Measurements from ENCODE around the gene FAM209A. TPM values are rescaled to one million over a fixed set of nuclear protein-coding genes. Genes with fewer than 3 reads are reported as not detected.

The FAM209A gene
- total and polyA plus RNA-seq, 7 donors = 0.45 to 1.4 TPM; not detected in 5

DNA sequence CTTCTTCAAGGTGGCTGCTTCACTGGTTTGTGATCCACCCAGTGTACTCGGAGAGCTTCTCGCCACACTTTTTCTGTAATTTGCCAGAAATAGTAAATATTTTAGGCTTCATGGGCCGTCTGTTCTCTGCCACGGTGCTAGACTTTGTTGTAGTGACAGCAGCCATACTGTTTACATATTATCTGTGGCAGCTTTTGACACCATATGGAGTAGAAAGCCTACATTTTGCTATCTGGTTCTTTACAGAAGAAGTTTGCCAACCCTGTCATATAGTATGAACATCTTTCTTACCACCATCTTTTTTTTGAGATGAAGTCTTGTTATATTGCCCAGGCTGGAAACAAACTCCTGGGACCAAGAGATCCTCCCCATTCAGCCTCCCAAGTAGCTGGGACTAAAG is 41.0 kb downstream of the FAM209A start:
- intact Hi-C loops (cut with DNase I) = no loop called here
- Histone ChIP-seq H3K27me3 (no peaks in the 10 kb centered on the region), H3K36me3 (no peaks in the 10 kb centered on the region), H3K4me3 (no peak overlapping the region), H3K9me3 (no peaks in the 10 kb centered on the region), H3K27ac (no peak overlapping the region), H3K4me1 (no peaks in the 10 kb centered on the region)
- TF ChIP-seq EP300 (IDR thresholded peaks at IDR 0.05) (no peak), POLR2A (IDR thresholded peaks at IDR 0.05) (no peak), POLR2AphosphoS5 (IDR thresholded peaks at IDR 0.05) (no peak)
- TF ChIP-seq, protein P1, sequence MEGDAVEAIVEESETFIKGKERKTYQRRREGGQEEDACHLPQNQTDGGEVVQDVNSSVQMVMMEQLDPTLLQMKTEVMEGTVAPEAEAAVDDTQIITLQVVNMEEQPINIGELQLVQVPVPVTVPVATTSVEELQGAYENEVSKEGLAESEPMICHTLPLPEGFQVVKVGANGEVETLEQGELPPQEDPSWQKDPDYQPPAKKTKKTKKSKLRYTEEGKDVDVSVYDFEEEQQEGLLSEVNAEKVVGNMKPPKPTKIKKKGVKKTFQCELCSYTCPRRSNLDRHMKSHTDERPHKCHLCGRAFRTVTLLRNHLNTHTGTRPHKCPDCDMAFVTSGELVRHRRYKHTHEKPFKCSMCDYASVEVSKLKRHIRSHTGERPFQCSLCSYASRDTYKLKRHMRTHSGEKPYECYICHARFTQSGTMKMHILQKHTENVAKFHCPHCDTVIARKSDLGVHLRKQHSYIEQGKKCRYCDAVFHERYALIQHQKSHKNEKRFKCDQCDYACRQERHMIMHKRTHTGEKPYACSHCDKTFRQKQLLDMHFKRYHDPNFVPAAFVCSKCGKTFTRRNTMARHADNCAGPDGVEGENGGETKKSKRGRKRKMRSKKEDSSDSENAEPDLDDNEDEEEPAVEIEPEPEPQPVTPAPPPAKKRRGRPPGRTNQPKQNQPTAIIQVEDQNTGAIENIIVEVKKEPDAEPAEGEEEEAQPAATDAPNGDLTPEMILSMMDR (IDR thresholded peaks at IDR 0.05) = no peak
- DNase-seq = no peak
- WGBS, 2 donors = 78 to 82% methylated on average over 4 of the region's 4 CpGs

DNA sequence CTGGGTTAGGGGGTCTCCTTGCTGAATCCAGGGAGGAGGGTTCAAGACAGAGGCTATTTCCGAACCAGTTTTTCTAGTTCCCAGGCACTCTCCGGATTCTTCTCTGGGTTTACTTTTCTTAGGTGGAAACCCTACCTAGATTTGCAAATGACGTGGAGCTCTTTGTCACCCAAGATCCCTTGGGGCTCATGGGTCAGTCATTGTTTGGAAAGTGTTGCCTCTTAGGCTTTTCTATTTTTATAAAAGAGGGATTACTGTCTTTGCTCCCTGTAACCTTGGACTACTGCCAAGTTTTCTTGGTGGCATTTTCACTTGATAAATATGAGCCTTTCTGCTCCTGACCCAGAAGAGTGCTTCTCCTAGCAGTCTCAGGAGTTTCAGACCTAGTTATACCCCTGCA is 42.1 kb downstream of the FAM209A start:
- 31 to 64% methylated on average over 3 of the region's 3 CpGs for WGBS, 2 donors
- Histone ChIP-seq H3K27ac (no peak overlapping the region), H3K36me3 (no peaks in the 10 kb centered on the region), H3K9me3 (no peaks in the 10 kb centered on the region), H3K4me3 (no peak overlapping the region), H3K27me3 (no peaks in the 10 kb centered on the region), H3K4me1 (no peaks in the 10 kb centered on the region)
- no peak for DNase-seq
- TF ChIP-seq, protein P1 (IDR thresholded peaks at IDR 0.05) = no peak
- intact Hi-C loops (cut with DNase I) = no loop called here

DNA sequence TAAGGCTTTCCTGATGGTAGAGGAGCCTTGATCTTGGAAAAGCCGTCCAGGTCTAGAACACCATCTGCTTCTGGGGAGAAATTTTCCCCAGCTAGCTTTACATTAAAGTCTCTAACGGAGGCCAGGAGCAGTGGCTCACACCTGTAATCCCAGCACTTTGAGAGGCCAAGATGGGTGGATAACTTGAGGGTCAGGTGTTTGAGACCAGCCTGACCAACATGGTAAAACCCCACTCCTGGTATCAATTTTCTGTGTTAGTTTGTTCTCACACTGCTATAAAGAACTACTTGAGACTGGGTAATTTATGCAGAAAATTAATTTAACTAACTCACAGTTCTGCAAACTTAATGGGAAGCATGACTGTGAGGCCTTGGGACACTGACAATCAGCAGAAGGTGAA is 46.3 kb downstream of the FAM209A start:
- intact Hi-C loops (cut with DNase I) = no loop called here
- 0% methylated on average over 2 of the region's 2 CpGs for whole genome bisulfite sequencing, 2 donors

DNA sequence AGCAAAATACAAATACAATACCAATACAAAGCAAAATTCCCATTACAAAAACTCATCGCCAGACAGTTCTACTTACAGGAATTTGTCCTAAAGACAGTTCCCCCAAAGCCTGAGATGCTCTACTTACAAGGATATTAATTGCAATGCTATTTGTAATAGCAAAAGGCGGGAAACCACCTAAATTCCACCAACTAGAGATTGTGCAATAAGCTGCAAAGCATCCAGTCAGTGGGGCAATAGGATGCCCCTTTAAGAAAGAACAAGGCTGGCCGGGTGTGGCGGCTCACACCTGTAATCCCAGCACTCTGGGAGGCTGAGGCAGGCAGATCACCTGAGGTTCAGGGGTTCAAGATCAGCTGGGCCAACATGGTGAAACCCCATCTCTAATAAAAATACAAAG is 47.6 kb downstream of the FAM209A start:
- TF ChIP-seq EP300 (IDR thresholded peaks at IDR 0.05) (no peak), POLR2AphosphoS5 (IDR thresholded peaks at IDR 0.05) (no peak), POLR2A (IDR thresholded peaks at IDR 0.05) (no peak)
- TF ChIP-seq, protein P1 (IDR thresholded peaks at IDR 0.05) = no peak
- no peaks in the 10 kb centered on the region for H3K9me3 ChIP-seq
- no peak for DNase-seq
- H3K27me3 ChIP-seq = no peaks in the 10 kb centered on the region
- H3K27ac ChIP-seq = no peak overlapping the region
- no peaks in the 10 kb centered on the region for H3K36me3 ChIP-seq
- intact Hi-C loops (cut with DNase I) = no loop called here
- H3K4me3 ChIP-seq = no peak overlapping the region
- 83 to 87% methylated on average over 4 of the region's 4 CpGs for WGBS, 2 donors
- H3K4me1 ChIP-seq = no peaks in the 10 kb centered on the region

More for the DNA sequence above, 46.3 kb downstream of the FAM209A start:
- Histone ChIP-seq H3K4me3 (no peak overlapping the region), H3K36me3 (no peaks in the 10 kb centered on the region), H3K4me1 (no peaks in the 10 kb centered on the region), H3K27me3 (no peaks in the 10 kb centered on the region), H3K9me3 (no peaks in the 10 kb centered on the region), H3K27ac (no peak overlapping the region)
- TF ChIP-seq POLR2AphosphoS5 (IDR thresholded peaks at IDR 0.05) (no peak), EP300 (IDR thresholded peaks at IDR 0.05) (no peak)
- TF ChIP-seq, protein P1 (IDR thresholded peaks at IDR 0.05) = no peak
- DNase-seq = no peak

DNA sequence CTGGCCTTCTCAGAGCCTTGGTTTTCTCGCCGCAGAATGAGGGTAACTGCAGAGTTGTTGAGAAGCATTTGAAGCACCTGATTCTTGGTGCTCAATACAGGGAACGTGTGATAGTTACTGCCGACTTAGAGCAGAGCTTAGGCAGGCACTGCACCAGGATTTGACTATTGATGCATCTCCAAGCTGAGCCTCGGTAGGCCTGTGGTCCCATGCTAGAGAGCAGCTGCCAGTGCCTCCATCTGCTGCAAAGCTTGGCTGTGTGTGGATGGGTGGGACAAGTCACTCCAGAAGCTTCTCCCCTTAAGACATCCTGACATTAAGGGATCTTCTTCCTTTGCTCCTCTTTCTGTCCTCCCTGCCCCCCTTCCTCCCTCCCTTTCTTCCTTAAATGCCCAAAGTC is 49.4 kb downstream of the FAM209A start:
- TF ChIP-seq POLR2AphosphoS5 (IDR thresholded peaks at IDR 0.05) (no peak), POLR2A (IDR thresholded peaks at IDR 0.05) (no peak), EP300 (IDR thresholded peaks at IDR 0.05) (no peak)
- TF ChIP-seq, protein P1 (IDR thresholded peaks at IDR 0.05) = no peak
- Histone ChIP-seq H3K4me1 (no peaks in the 10 kb centered on the region), H3K4me3 (no peak overlapping the region), H3K27me3 (no peaks in the 10 kb centered on the region), H3K36me3 (no peaks in the 10 kb centered on the region), H3K9me3 (no peaks in the 10 kb centered on the region), H3K27ac (no peak overlapping the region)
- intact Hi-C loops (cut with DNase I) = no loop called here
- DNase-seq = no peak
- WGBS, 2 donors = 89% methylated on average over 5 of the region's 5 CpGs

All from sigmoid colon (tissue), 7 donors.